ENCODE measurements around the gene DUSP8.
"Not testable (repeated sequence)": the region's sequence is repeated elsewhere in the genome, so short reads cannot be mapped to it uniquely, and the experiment has no call there.

DNA sequence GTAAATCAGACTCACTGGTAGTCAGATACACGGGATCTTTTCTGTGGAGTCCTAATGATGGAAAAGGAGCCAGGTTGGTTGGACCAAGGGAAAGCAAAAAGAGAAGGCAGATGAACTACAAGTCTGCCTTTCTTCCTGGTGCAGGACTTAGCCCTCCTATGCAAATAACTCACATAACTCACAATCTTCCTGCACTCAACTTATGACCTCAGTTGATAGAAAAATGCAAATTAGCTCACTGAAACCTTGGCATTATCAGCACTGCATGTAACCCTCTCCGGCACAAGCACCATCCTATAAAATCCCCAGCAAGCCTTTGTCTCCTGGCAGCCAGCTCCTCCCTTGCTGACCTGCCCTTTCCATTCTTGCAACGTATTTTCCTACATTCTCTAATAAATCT lies 29.6 kb upstream of the DUSP8 start:
- not testable (repeated sequence) for TF ChIP-seq RNF2 (IDR thresholded peaks at IDR 0.05; ENCODE audit: borderline replicate concordance, low read depth, low read length, missing control alignments, poor library complexity, severe bottlenecking); TAF1 (IDR thresholded peaks at IDR 0.05; ENCODE audit: low read depth, low read length); POLR2A (IDR thresholded peaks at IDR 0.05; ENCODE audit: control extremely low read depth in 1 of 2, low read depth in 2 of 2, low read length in 2 of 2); POLR2AphosphoS5 (IDR thresholded peaks at IDR 0.05; ENCODE audit: low read depth, low read length); CHD2 (IDR thresholded peaks at IDR 0.05; ENCODE audit: low read length)
- TF ChIP-seq, protein P1, sequence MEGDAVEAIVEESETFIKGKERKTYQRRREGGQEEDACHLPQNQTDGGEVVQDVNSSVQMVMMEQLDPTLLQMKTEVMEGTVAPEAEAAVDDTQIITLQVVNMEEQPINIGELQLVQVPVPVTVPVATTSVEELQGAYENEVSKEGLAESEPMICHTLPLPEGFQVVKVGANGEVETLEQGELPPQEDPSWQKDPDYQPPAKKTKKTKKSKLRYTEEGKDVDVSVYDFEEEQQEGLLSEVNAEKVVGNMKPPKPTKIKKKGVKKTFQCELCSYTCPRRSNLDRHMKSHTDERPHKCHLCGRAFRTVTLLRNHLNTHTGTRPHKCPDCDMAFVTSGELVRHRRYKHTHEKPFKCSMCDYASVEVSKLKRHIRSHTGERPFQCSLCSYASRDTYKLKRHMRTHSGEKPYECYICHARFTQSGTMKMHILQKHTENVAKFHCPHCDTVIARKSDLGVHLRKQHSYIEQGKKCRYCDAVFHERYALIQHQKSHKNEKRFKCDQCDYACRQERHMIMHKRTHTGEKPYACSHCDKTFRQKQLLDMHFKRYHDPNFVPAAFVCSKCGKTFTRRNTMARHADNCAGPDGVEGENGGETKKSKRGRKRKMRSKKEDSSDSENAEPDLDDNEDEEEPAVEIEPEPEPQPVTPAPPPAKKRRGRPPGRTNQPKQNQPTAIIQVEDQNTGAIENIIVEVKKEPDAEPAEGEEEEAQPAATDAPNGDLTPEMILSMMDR (IDR thresholded peaks at IDR 0.05; ENCODE audit: control extremely low read depth in 1 of 3, insufficient read depth in 1 of 3, low read depth in 1 of 3, low read length in 3 of 3): not testable (repeated sequence)
